Peyer's patch (tissue), 4 donors: ENCODE measurements around the gene ZNF710.

Experiments used
- CTCF ChIP-seq, 6 experiments: fragments of 450-650 bp in 4 of 6; fragments of 200-600 bp in 2 of 6; sonication (generic) in 1 of 6; IDR thresholded peaks; one replicate each; pipeline ENCODE4 v1.5.1; 2017 to 2019; ENCODE audit warnings: antibody characterized with exemption in 6 of 6, mild to moderate bottlenecking in 3 of 6, moderate library complexity in 1 of 6
- POLR2A ChIP-seq, 2 donors: fragments of 450-650 bp; IDR thresholded peaks; one replicate each; pipeline ENCODE4 v1.5.1; 2017; ENCODE audit warnings: antibody characterized with exemption in 2 of 2, mild to moderate bottlenecking in 2 of 2, moderate library complexity in 2 of 2

GRCh38 chr15:90020021-90020735 is 19.1 kb downstream of the ZNF710 start:
- TF ChIP-seq CTCF (IDR thresholded peaks at IDR 0.05) = no peak
- TF ChIP-seq POLR2A (IDR thresholded peaks at IDR 0.05) = no peak
